ES-I3 (cell line): ENCODE results near the gene TTC22.
"Not testable (repeated sequence)": the region's sequence is repeated elsewhere in the genome, so short reads cannot be mapped to it uniquely, and the experiment has no call there.

Experiments
- H3K36me3 ChIP-seq: 2 replicates; pipeline ENCODE4 v1.6.1; 2013; ENCODE audit warnings: mild to moderate bottlenecking, low read length, control low read depth, moderate library complexity; ENCODE audit not compliant: insufficient read depth
- H3K4me1 ChIP-seq: 2 replicates; pipeline ENCODE4 v1.6.1; 2013; ENCODE audit warnings: mild to moderate bottlenecking, control low read depth, low read length; ENCODE audit not compliant: insufficient read depth
- H3K9ac ChIP-seq: 2 replicates; pipeline ENCODE4 v1.6.1; 2013; ENCODE audit warnings: low read depth, mild to moderate bottlenecking, low read length, moderate library complexity
- H3K9me3 ChIP-seq: 2 replicates; pipeline ENCODE4 v1.6.1; 2013; ENCODE audit warnings: mild to moderate bottlenecking, low read length, moderate library complexity; ENCODE audit not compliant: control insufficient read depth, insufficient read depth

TTC22 gene

GRCh38 chr1:54792686-54793282 lies 8.3 kb downstream of the TTC22 start:
- Histone ChIP-seq H3K36me3 (no peaks in the 10 kb centered on the region), H3K9me3 (no peaks in the 10 kb centered on the region), H3K9ac (no peak overlapping the region), H3K4me1 (peaks cover 27% of the 10 kb centered on the region)

GRCh38 chr1:54791880-54792522 lies 9.1 kb downstream of the TTC22 start:
- Histone ChIP-seq H3K4me1 (peaks cover 27% of the 10 kb centered on the region), H3K9ac (no peak overlapping the region), H3K9me3 (no peaks in the 10 kb centered on the region), H3K36me3 (no peaks in the 10 kb centered on the region)

- Histone ChIP-seq H3K9ac (no peak overlapping the region), H3K4me1 (peaks cover 10% of the 10 kb centered on the region; the same call in 1 of the 2 replicates), H3K9me3 (no peaks in the 10 kb centered on the region), H3K36me3 (no peaks in the 10 kb centered on the region)
Observed at GRCh38 chr1:54788459-54788858, 12.7 kb downstream of the TTC22 start.

GRCh38 chr1:54787604-54788003 lies 13.5 kb downstream of the TTC22 start:
- H3K36me3 ChIP-seq, result no peaks in the 10 kb centered on the region
- H3K9me3 ChIP-seq, result no peaks in the 10 kb centered on the region
- H3K4me1 ChIP-seq, result peaks cover 10% of the 10 kb centered on the region; the same call in 1 of the 2 replicates
- H3K9ac ChIP-seq, result no peak overlapping the region

- no peak overlapping the region for H3K9ac ChIP-seq
- peaks cover 10% of the 10 kb centered on the region; the same call in 1 of the 2 replicates for H3K4me1 ChIP-seq
- no peaks in the 10 kb centered on the region for H3K9me3 ChIP-seq
Observed at GRCh38 chr1:54786778-54787177, 14.3 kb downstream of the TTC22 start.

GRCh38 chr1:54784066-54784465 lies 17.1 kb downstream of the TTC22 start:
- H3K9me3 ChIP-seq, result no peaks in the 10 kb centered on the region
- H3K9ac ChIP-seq, result no peak overlapping the region

More at GRCh38 chr1:54786778-54787177, 14.3 kb downstream of the TTC22 start:
- no peaks in the 10 kb centered on the region for H3K36me3 ChIP-seq

GRCh38 chr1:54782588-54782987 lies 18.5 kb downstream of the TTC22 start:
- Histone ChIP-seq H3K4me1 (no peaks in the 10 kb centered on the region), H3K36me3 (no peaks in the 10 kb centered on the region), H3K9me3 (no peaks in the 10 kb centered on the region), H3K9ac (no peak overlapping the region)

More at GRCh38 chr1:54784066-54784465, 17.1 kb downstream of the TTC22 start:
- no peaks in the 10 kb centered on the region for H3K36me3 ChIP-seq
- H3K4me1 ChIP-seq, result peaks cover 8% of the 10 kb centered on the region; the same call in 1 of the 2 replicates

- Histone ChIP-seq H3K9ac (no peak overlapping the region), H3K36me3 (no peaks in the 10 kb centered on the region), H3K9me3 (no peaks in the 10 kb centered on the region), H3K4me1 (no peaks in the 10 kb centered on the region)
Observed at GRCh38 chr1:54782156-54782555, 19.0 kb downstream of the TTC22 start.

- no peaks in the 10 kb centered on the region for H3K4me1 ChIP-seq
- H3K36me3 ChIP-seq, result no peaks in the 10 kb centered on the region
- peak overlapping the region; percentile 35; the same call in 1 of the 2 replicates for H3K9ac ChIP-seq
- no peaks in the 10 kb centered on the region for H3K9me3 ChIP-seq
Observed at GRCh38 chr1:54781023-54781723, 19.9 kb downstream of the TTC22 start.

GRCh38 chr1:54777431-54777830 lies 23.7 kb downstream of the TTC22 start:
- H3K36me3 ChIP-seq, result no peaks in the 10 kb centered on the region
- H3K9ac ChIP-seq, result no peak overlapping the region
- H3K9me3 ChIP-seq, result no peaks in the 10 kb centered on the region
- no peaks in the 10 kb centered on the region for H3K4me1 ChIP-seq

- Histone ChIP-seq H3K36me3 (no peaks in the 10 kb centered on the region), H3K9me3 (no peaks in the 10 kb centered on the region), H3K9ac (no peak overlapping the region), H3K4me1 (no peaks in the 10 kb centered on the region)
Observed at GRCh38 chr1:54777011-54777410, 24.1 kb downstream of the TTC22 start.

- not testable (repeated sequence) for H3K4me1 ChIP-seq, H3K9ac ChIP-seq, H3K36me3 ChIP-seq, H3K9me3 ChIP-seq
Observed at GRCh38 chr1:54775828-54776721, 25.0 kb downstream of the TTC22 start.

- Histone ChIP-seq H3K36me3 (no peaks in the 10 kb centered on the region), H3K9ac (peak overlapping the region; percentile 29; the same call in 1 of the 2 replicates), H3K4me1 (no peaks in the 10 kb centered on the region), H3K9me3 (no peaks in the 10 kb centered on the region)
Observed at GRCh38 chr1:54774820-54775498, 26.2 kb downstream of the TTC22 start.

- Histone ChIP-seq H3K9me3 (no peaks in the 10 kb centered on the region), H3K4me1 (no peaks in the 10 kb centered on the region), H3K36me3 (no peaks in the 10 kb centered on the region), H3K9ac (no peak overlapping the region)
Observed at GRCh38 chr1:54772951-54773350, 28.2 kb downstream of the TTC22 start.
